HCT116 (cell line): ENCODE results near the gene IFIT3. TPM values are rescaled to one million over a fixed set of nuclear protein-coding genes. Genes with fewer than 3 reads are reported as not detected.

ENCODE experiments used
- ATAC-seq: fragments of 200-7000 bp; cut with Tn5 transposase; 2 replicates; pipeline ENCODE4 v1.9.1; 2020; ENCODE audit warnings: mild to moderate bottlenecking, moderate library complexity
- BruUV-seq: library from RNA; stranded (reverse); fragments of 400-500 nt; replicated peaks from 2 replicates; lab custom pipeline; 2021; lab: Mats Ljungman, UMichigan
- CTCF ChIA-PET: fragments of 300-600 bp; sonication (Branson Sonifier 250); formaldehyde crosslinking; loops from one replicate; lab custom pipeline; 2021; ENCODE audit warnings: antibody characterized with exemption; lab: Charles Lee
- POLR2A ChIA-PET: fragments of 300-600, 350-600 bp; sonication (Branson Sonifier 250); formaldehyde crosslinking; loops from one replicate; lab custom pipeline; 2021; ENCODE audit warnings: antibody characterized with exemption; lab: Charles Lee
- RAD21 ChIA-PET, 2 experiments: fragments of 300-600 bp; sonication (Branson Sonifier 250); formaldehyde crosslinking; loops; one replicate each; lab custom pipeline; 2023; ENCODE audit warnings: low total read pairs in 2 of 2; ENCODE audit not compliant: uncharacterized antibody in 2 of 2, unreplicated experiment in 2 of 2, low non-redundant PET in 1 of 2; lab: Charles Lee
- DNase-seq: peaks from one replicate; pipeline ENCODE4 v3.0.0-alpha.2; 2010; ENCODE audit warnings: low read depth, low spot score
- H2AFZ ChIP-seq: fragments of 200-600 bp; shearing (Covaris generic), sonication (generic); 2 replicates; pipeline ENCODE4 v1.6.1; 2017; ENCODE audit warnings: low read depth, mixed run types, mixed read lengths, antibody characterized with exemption, low read length; ENCODE audit not compliant: poor library complexity, severe bottlenecking
- H3K27ac ChIP-seq: 2 replicates; pipeline ENCODE4 v1.5.1; 2012; ENCODE audit warnings: low read depth, low read length
- H3K27me3 ChIP-seq: fragments of 200-600 bp; sonication (generic); 2 replicates; pipeline ENCODE4 v1.6.1; 2016; ENCODE audit warnings: mixed run types, low read length, mixed read lengths; ENCODE audit not compliant: insufficient read depth
- H3K36me3 ChIP-seq, 2 experiments: fragments of 200-500 bp in 1 of 2; fragments of 200-600 bp in 1 of 2; sonication (Bioruptor generic) in 1 of 2; sonication (generic) in 1 of 2; 2 replicates each; pipeline versions ENCODE4 v1.5.1 to v1.6.1; 2014 to 2016; ENCODE audit warnings: low read length in 2 of 2, inconsistent platforms in 1 of 2, mixed read lengths in 1 of 2, mixed run types in 1 of 2; ENCODE audit not compliant: insufficient read depth in 2 of 2, control insufficient read depth in 1 of 2
- H3K4me1 ChIP-seq, 2 experiments: fragments of 200-600 bp in 1 of 2; sonication (generic) in 1 of 2; 2 replicates each; pipeline versions ENCODE4 v1.5.1 to v1.6.1; 2012 to 2017; ENCODE audit warnings: low read length in 2 of 2, inconsistent platforms in 1 of 2, mild to moderate bottlenecking in 1 of 2, mixed read lengths in 1 of 2, mixed run types in 1 of 2, moderate library complexity in 1 of 2; ENCODE audit not compliant: insufficient read depth in 2 of 2, control insufficient read depth in 1 of 2
- H3K4me2 ChIP-seq: fragments of 200-600 bp; sonication (generic); 2 replicates; pipeline ENCODE4 v1.6.1; 2017; ENCODE audit warnings: mixed run types, low read length, mixed read lengths
- H3K4me3 ChIP-seq, 2 experiments: fragments of 200-600 bp in 1 of 2; sonication (generic) in 1 of 2; replicated peaks in 1 of 2; 2 replicates each; pipeline ENCODE4 v1.5.1; 2011 to 2016; ENCODE audit warnings: low read length in 2 of 2, control low read depth in 1 of 2, low read depth in 1 of 2, mild to moderate bottlenecking in 1 of 2, mixed read lengths in 1 of 2, mixed run types in 1 of 2
- H3K79me2 ChIP-seq: fragments of 200-600 bp; sonication (generic); 2 replicates; pipeline ENCODE4 v1.6.1; 2017; ENCODE audit warnings: mild to moderate bottlenecking, mixed run types, low read length, moderate library complexity, mixed read lengths; ENCODE audit not compliant: insufficient read depth
- H3K9ac ChIP-seq: fragments of 200-600 bp; sonication (generic); 2 replicates; pipeline ENCODE4 v1.6.1; 2016; ENCODE audit warnings: low read length, mixed read lengths
- H3K9me2 ChIP-seq: fragments of 200-600 bp; sonication (generic), shearing (Covaris generic); 2 replicates; pipeline ENCODE4 v1.6.1; 2017; ENCODE audit warnings: mixed run types, mild to moderate bottlenecking, moderate library complexity; ENCODE audit not compliant: insufficient read depth
- H3K9me3 ChIP-seq, 2 experiments: fragments of 200-500 bp in 1 of 2; fragments of 200-600 bp in 1 of 2; sonication (Bioruptor generic) in 1 of 2; sonication (generic) in 1 of 2; 2 replicates each; pipeline ENCODE4 v1.6.1; 2014 to 2017; ENCODE audit warnings: low read length in 2 of 2, mixed read lengths in 2 of 2, inconsistent platforms in 1 of 2, low read depth in 1 of 2, mild to moderate bottlenecking in 1 of 2, mixed run types in 1 of 2, moderate library complexity in 1 of 2; ENCODE audit not compliant: control insufficient read depth in 1 of 2, insufficient read depth in 1 of 2
- H4K20me1 ChIP-seq: fragments of 200-600 bp; sonication (generic), shearing (Covaris generic); 2 replicates; pipeline ENCODE4 v1.6.1; 2017; ENCODE audit warnings: mixed run types, mild to moderate bottlenecking, moderate library complexity; ENCODE audit not compliant: insufficient read depth
- CBX3 ChIP-seq: IDR thresholded peaks from 2 replicates; pipeline ENCODE4 v1.6.1; 2012; ENCODE audit warnings: low read depth
- EGR1 ChIP-seq: IDR thresholded peaks from 2 replicates; pipeline ENCODE4 v1.6.1; 2012; ENCODE audit warnings: low read depth
- ELF1 ChIP-seq: IDR thresholded peaks from 2 replicates; pipeline ENCODE4 v1.6.1; 2012; ENCODE audit warnings: low read depth, borderline replicate concordance
- FOSL1 ChIP-seq: IDR thresholded peaks from 2 replicates; pipeline ENCODE4 v1.6.1; 2012; ENCODE audit warnings: low read depth
- JUND ChIP-seq: IDR thresholded peaks from 2 replicates; pipeline ENCODE4 v1.6.1; 2012
- RAD21 ChIP-seq: IDR thresholded peaks from 2 replicates; pipeline ENCODE4 v1.6.1; 2012; ENCODE audit warnings: low read depth, mild to moderate bottlenecking
- REST ChIP-seq: IDR thresholded peaks from 2 replicates; pipeline ENCODE4 v1.6.1; 2012; ENCODE audit warnings: low read depth
- TCF7L2 ChIP-seq: IDR thresholded peaks from 2 replicates; pipeline ENCODE4 v1.7.0; 2011; ENCODE audit warnings: borderline replicate concordance, inconsistent platforms; ENCODE audit not compliant: insufficient read depth, insufficient read length; ENCODE audit errors: extremely low read depth
- YY1 ChIP-seq: IDR thresholded peaks from 2 replicates; pipeline ENCODE4 v1.6.1; 2011; ENCODE audit warnings: low read length, low read depth, moderate library complexity, mild to moderate bottlenecking; ENCODE audit not compliant: insufficient replicate concordance; ENCODE audit errors: extremely low read depth
- ZFX ChIP-seq: fragments of 450-650 bp; IDR thresholded peaks from 2 replicates; pipeline ENCODE4 v1.6.1; 2017
- ZNF274 ChIP-seq: fragments of 200-500 bp; sonication (Bioruptor generic); IDR thresholded peaks from 2 replicates; pipeline ENCODE4 v1.6.1; 2014; ENCODE audit warnings: mild to moderate bottlenecking, low read depth, low read length, inconsistent platforms
- intact Hi-C: fragments of 100-400 bp; cut with micrococcal nuclease; formaldehyde crosslinking; loops from 2 replicates; pipeline ENCODE4 v1.10.0; 2022
- total RNA-seq: library from RNA; stranded (reverse); gene quantifications from one replicate; pipeline ENCODE4 v1.2.1, GENCODE V29; 2021; ENCODE audit not compliant: unreplicated experiment
- TF ChIP-seq, protein P1 (sequence below): IDR thresholded peaks from 2 replicates; pipeline ENCODE4 v1.6.1; 2011; ENCODE audit warnings: mild to moderate bottlenecking, low read length, moderate library complexity; ENCODE audit not compliant: insufficient replicate concordance; ENCODE audit errors: extremely low read depth
- TF ChIP-seq, protein P2 (sequence below): IDR thresholded peaks from 2 replicates; pipeline ENCODE4 v1.6.1; 2012
- TF ChIP-seq, protein P3 (sequence below): IDR thresholded peaks from 2 replicates; pipeline ENCODE4 v1.6.1; 2012

IFIT3 gene
- total RNA-seq, 1 experiment from 2014 or later = 1.1 TPM

DNA sequence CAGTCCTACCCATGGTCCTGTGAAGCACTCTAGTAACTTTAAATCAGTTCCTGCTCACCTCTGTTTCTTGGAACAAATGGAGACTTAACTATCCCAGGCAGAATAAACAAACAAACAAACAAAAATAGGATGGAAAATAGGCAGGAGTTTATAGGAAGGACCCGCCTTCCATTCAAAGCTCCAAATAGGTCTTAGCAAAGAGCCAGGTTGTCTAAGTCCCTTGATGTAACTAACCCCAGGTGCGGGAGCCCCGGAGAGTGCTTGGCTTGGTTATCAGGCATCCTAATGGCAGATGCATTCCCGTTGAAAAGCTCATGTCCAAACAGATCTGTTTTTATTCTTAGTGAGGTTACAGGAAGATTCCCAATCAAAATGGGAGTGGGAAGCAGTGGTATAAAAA is 23.8 kb upstream of the IFIT3 start:
- no peak for ATAC-seq
- Histone ChIP-seq H3K9ac (no peak overlapping the region), H3K79me2 (no peaks in the 10 kb centered on the region), H3K9me2 (no peaks in the 10 kb centered on the region), H3K4me1 (peaks cover 0 to 17% of the 10 kb centered on the region in 2 experiments; a peak in 2 of 4 replicates), H3K36me3 (no peaks in the 10 kb centered on the region), H4K20me1 (no peaks in the 10 kb centered on the region), H3K27ac (no peak overlapping the region), H3K27me3 (no peaks in the 10 kb centered on the region), H2AFZ (no peak overlapping the region), H3K4me2 (no peak overlapping the region), H3K9me3 (no peaks in the 10 kb centered on the region), H3K4me3 (no peak overlapping the region)
- TF ChIP-seq CBX3 = no peak
- TF ChIP-seq, protein P1, sequence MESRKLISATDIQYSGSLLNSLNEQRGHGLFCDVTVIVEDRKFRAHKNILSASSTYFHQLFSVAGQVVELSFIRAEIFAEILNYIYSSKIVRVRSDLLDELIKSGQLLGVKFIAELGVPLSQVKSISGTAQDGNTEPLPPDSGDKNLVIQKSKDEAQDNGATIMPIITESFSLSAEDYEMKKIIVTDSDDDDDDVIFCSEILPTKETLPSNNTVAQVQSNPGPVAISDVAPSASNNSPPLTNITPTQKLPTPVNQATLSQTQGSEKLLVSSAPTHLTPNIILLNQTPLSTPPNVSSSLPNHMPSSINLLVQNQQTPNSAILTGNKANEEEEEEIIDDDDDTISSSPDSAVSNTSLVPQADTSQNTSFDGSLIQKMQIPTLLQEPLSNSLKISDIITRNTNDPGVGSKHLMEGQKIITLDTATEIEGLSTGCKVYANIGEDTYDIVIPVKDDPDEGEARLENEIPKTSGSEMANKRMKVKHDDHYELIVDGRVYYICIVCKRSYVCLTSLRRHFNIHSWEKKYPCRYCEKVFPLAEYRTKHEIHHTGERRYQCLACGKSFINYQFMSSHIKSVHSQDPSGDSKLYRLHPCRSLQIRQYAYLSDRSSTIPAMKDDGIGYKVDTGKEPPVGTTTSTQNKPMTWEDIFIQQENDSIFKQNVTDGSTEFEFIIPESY = no peak
- no peak for TF ChIP-seq EGR1
- TF ChIP-seq, protein P2, sequence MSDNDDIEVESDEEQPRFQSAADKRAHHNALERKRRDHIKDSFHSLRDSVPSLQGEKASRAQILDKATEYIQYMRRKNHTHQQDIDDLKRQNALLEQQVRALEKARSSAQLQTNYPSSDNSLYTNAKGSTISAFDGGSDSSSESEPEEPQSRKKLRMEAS = no peak
- no peak for TF ChIP-seq TCF7L2
- no peak for TF ChIP-seq ZNF274
- TF ChIP-seq RAD21 = no peak
- no peak for TF ChIP-seq ZFX
- TF ChIP-seq ELF1 = no peak
- no peak for TF ChIP-seq FOSL1
- TF ChIP-seq, protein P3, sequence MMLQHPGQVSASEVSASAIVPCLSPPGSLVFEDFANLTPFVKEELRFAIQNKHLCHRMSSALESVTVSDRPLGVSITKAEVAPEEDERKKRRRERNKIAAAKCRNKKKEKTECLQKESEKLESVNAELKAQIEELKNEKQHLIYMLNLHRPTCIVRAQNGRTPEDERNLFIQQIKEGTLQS = no peak
- TF ChIP-seq JUND = no peak
- TF ChIP-seq YY1 = no peak
- TF ChIP-seq REST = no peak
- POLR2A ChIA-PET = no interaction called here
- intact Hi-C loops = no loop called here
- RAD21 ChIA-PET = no interaction called here
- no peak for DNase-seq
- no TSS peak for BruUV-seq
- CTCF ChIA-PET = no interaction called here
